ENCODE data around the gene SENP3. TPM values are rescaled to one million over a fixed set of nuclear protein-coding genes. Genes with fewer than 3 reads are reported as not detected.

The SENP3 gene
- total and polyA plus RNA-seq, 2 of the 13 experiments (the other 11 are each of a cell fraction or from before 2014, with no cell fraction given) = 55.8 to 75.4 TPM

GRCh38 chr17:7579001-7579833, 17.5 kb downstream of the SENP3 start, which contains the start of gene CD68 (continued):
- TF ChIP-seq TEF (CRISPR knock-in tag; IDR thresholded peaks at IDR 0.05) = no peak
- TF ChIP-seq ZNF430 (CRISPR knock-in tag; IDR thresholded peaks at IDR 0.05) = peak; percentile 73; the same call in 1 of the 2 replicates
- TF ChIP-seq E2F2 (CRISPR knock-in tag; IDR thresholded peaks at IDR 0.05; ENCODE audit: borderline replicate concordance) = no peak
- TF ChIP-seq ZNF629 (CRISPR knock-in tag; conservative IDR thresholded peaks at IDR 0.05) = peak; percentile 43
- TF ChIP-seq GLMP (CRISPR knock-in tag; IDR thresholded peaks at IDR 0.05; ENCODE audit: borderline replicate concordance) = no peak
- peak; percentile 85; the same call in 1 of the 2 replicates for TF ChIP-seq ZNF800 (CRISPR knock-in tag; IDR thresholded peaks at IDR 0.05)
- 0 out of 2 replicates have a peak, but pooled peaks have one; percentile 41 for TF ChIP-seq ZIK1 (CRISPR knock-in tag; IDR thresholded peaks at IDR 0.05; ENCODE audit: borderline replicate concordance, low read depth)
- peak; percentile 60; the same call in 1 of the 2 replicates for TF ChIP-seq PHF21A (CRISPR knock-in tag; IDR thresholded peaks at IDR 0.05)
- no peak for TF ChIP-seq SP1 (IDR thresholded peaks at IDR 0.05)
- no peak; the same call in 1 of the 2 replicates for TF ChIP-seq SP1 (CRISPR knock-in tag; IDR thresholded peaks at IDR 0.05)
- TF ChIP-seq ZNF761 (CRISPR knock-in tag; conservative IDR thresholded peaks at IDR 0.05) = 0 out of 2 replicates have a peak, but pooled peaks have one; percentile 34
- peak; percentile 52 for TF ChIP-seq ZNF143 (CRISPR knock-in tag; IDR thresholded peaks at IDR 0.05)
- TF ChIP-seq ZNF296 (CRISPR knock-in tag; conservative IDR thresholded peaks at IDR 0.05) = 0 out of 2 replicates have a peak, but pooled peaks have one; percentile 69
- TF ChIP-seq YEATS4 (CRISPR knock-in tag; IDR thresholded peaks at IDR 0.05; ENCODE audit: borderline replicate concordance) = peak; percentile 74; the same call in 1 of the 2 replicates
- TF ChIP-seq NKX3-1 (CRISPR knock-in tag; IDR thresholded peaks at IDR 0.05) = peak; percentile 47; the same call in 1 of the 2 replicates
- TF ChIP-seq ZBTB21 (CRISPR knock-in tag; IDR thresholded peaks at IDR 0.05) = peak; percentile 41; the same call in 1 of the 2 replicates
- TF ChIP-seq POLR2AphosphoS5 (IDR thresholded peaks at IDR 0.05; ENCODE audit: low read depth, low read length) = peak; percentile 97
- TF ChIP-seq SRF (IDR thresholded peaks at IDR 0.05; ENCODE audit: low read depth, low read length) = no peak
- no peak for TF ChIP-seq KDM5A (IDR thresholded peaks at IDR 0.05; ENCODE audit: borderline replicate concordance, low read length)
- TF ChIP-seq ZNF224 (CRISPR knock-in tag; IDR thresholded peaks at IDR 0.05) = peak; percentile 91
- TF ChIP-seq SNAPC5 (CRISPR knock-in tag; IDR thresholded peaks at IDR 0.05; ENCODE audit: borderline replicate concordance) = no peak
- no peak for TF ChIP-seq ZNF138 (CRISPR knock-in tag; IDR thresholded peaks at IDR 0.05; ENCODE audit: low read depth)
